K562 (cell line): ENCODE data around the gene TACC3.
A peak's percentile ranks its signal among the peaks of the same experiment; 100 is the strongest.

ENCODE experiments used
- BRCA1 ChIP-seq, 2 experiments: fragments of 450-650 bp in 1 of 2; sonication (generic) in 1 of 2; formaldehyde crosslinking in 1 of 2; IDR thresholded peaks; 2 replicates each; pipeline versions ENCODE4 v1.5.0 to v1.6.1; 2017 to 2020; ENCODE audit warnings: mild to moderate bottlenecking in 1 of 2, missing genetic modification reagents in 1 of 2
- KLF16 ChIP-seq: IDR thresholded peaks from 2 replicates; pipeline ENCODE4 v1.6.1; 2016; ENCODE audit warnings: antibody characterized with exemption
- MXD1 ChIP-seq: fragments of 250-450 bp; sonication (Bioruptor Pico); IDR thresholded peaks from 2 replicates; pipeline ENCODE4 v1.8.0; 2021; ENCODE audit warnings: borderline replicate concordance, mild to moderate bottlenecking, moderate library complexity; ENCODE audit not compliant: poor library complexity, severe bottlenecking
- OTX1 ChIP-seq: fragments of 450-650 bp; formaldehyde crosslinking; IDR thresholded peaks from 2 replicates; pipeline ENCODE4 v1.4.0; 2022; ENCODE audit warnings: mild to moderate bottlenecking
- POLR2A ChIP-seq: fragments of 450-650 bp; conservative IDR thresholded peaks from 2 replicates; pipeline ENCODE4 v1.6.1; 2016
- POLR2AphosphoS5 ChIP-seq: IDR thresholded peaks from 2 replicates; pipeline ENCODE4 v1.6.1; 2011; ENCODE audit warnings: mild to moderate bottlenecking, low read depth, low read length, moderate library complexity; ENCODE audit not compliant: control insufficient read depth, insufficient read depth
- RBM39 ChIP-seq: fragments of 200-400 bp; formaldehyde crosslinking; optimal IDR thresholded peaks from 2 replicates; pipeline ENCODE3; 2018; ENCODE audit warnings: low read depth, low read length
- TARDBP ChIP-seq: fragments of 450-650 bp; IDR thresholded peaks from 2 replicates; pipeline ENCODE4 v1.6.1; 2016
- TF ChIP-seq, protein P1 (sequence below): sonication (generic); formaldehyde crosslinking; IDR thresholded peaks from 2 replicates; pipeline ENCODE4 v1.8.0; 2023; ENCODE audit warnings: mild to moderate bottlenecking, missing genetic modification reagents
- TF ChIP-seq, protein P2 (sequence below): sonication (generic); formaldehyde crosslinking; IDR thresholded peaks from 2 replicates; pipeline ENCODE4 v1.9.0; 2022; ENCODE audit warnings: mild to moderate bottlenecking, missing genetic modification reagents
- TF ChIP-seq, protein P3 (sequence below): sonication (generic); formaldehyde crosslinking; IDR thresholded peaks from 2 replicates; pipeline ENCODE4 v1.8.1; 2023; ENCODE audit warnings: mild to moderate bottlenecking, missing genetic modification reagents
- TF ChIP-seq, protein P4 (sequence below), 3 experiments: IDR thresholded peaks in 2 of 3; conservative IDR thresholded peaks in 1 of 3; 2 replicates each; pipeline ENCODE4 v1.5.1; 2011 to 2012; ENCODE audit warnings: low read length in 3 of 3, mild to moderate bottlenecking in 3 of 3, control low read depth in 2 of 3, improper control_type of control experiment in 1 of 3, inconsistent platforms in 1 of 3, low read depth in 1 of 3, mixed read lengths in 1 of 3, moderate library complexity in 1 of 3; ENCODE audit not compliant: insufficient read depth in 2 of 3

DNA sequence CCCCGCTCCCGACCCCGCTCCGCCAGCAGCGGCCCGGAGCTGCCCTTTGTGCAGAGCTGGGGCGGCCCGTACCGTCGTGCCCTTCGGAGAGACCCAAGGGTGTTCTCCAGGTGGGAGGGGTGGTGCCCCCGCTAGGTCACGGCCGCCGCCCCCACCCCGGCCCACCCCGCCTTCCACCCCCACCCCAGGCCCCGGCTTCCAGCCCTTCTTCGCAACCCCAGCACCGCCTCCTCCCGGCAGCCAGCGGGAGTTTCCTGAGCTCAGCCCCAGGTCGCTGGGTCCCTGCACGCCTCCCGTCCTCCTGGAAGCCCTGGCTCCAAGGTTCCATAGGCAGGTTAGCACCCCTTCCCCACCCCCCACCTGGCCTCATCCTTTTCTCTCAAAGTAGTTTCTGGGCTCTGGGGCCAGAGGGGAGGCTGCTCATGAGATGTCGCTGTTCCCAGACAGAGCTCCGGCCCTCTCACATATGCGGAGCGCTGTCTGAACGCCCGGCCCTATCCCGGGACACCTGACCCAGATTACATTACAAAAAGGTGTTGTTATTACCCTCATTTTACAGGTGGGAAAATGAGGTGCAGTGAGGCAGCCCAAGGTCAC, 46.5 kb downstream of the TACC3 start:
- TF ChIP-seq RBM39 (no peak), TARDBP (no peak), POLR2A (no peak), OTX1 (no peak), POLR2AphosphoS5 (no peak), BRCA1 (IDR thresholded peaks at IDR 0.05) (no peak), BRCA1 (CRISPR knock-in tag; IDR thresholded peaks at IDR 0.05) (no peak), KLF16 (no peak), MXD1 (no peak)
- TF ChIP-seq, protein P1, sequence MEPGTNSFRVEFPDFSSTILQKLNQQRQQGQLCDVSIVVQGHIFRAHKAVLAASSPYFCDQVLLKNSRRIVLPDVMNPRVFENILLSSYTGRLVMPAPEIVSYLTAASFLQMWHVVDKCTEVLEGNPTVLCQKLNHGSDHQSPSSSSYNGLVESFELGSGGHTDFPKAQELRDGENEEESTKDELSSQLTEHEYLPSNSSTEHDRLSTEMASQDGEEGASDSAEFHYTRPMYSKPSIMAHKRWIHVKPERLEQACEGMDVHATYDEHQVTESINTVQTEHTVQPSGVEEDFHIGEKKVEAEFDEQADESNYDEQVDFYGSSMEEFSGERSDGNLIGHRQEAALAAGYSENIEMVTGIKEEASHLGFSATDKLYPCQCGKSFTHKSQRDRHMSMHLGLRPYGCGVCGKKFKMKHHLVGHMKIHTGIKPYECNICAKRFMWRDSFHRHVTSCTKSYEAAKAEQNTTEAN (CRISPR knock-in tag) = no peak
- TF ChIP-seq, protein P2, sequence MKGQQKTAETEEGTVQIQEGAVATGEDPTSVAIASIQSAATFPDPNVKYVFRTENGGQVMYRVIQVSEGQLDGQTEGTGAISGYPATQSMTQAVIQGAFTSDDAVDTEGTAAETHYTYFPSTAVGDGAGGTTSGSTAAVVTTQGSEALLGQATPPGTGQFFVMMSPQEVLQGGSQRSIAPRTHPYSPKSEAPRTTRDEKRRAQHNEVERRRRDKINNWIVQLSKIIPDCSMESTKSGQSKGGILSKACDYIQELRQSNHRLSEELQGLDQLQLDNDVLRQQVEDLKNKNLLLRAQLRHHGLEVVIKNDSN (CRISPR knock-in tag) = no peak
- TF ChIP-seq, protein P3, sequence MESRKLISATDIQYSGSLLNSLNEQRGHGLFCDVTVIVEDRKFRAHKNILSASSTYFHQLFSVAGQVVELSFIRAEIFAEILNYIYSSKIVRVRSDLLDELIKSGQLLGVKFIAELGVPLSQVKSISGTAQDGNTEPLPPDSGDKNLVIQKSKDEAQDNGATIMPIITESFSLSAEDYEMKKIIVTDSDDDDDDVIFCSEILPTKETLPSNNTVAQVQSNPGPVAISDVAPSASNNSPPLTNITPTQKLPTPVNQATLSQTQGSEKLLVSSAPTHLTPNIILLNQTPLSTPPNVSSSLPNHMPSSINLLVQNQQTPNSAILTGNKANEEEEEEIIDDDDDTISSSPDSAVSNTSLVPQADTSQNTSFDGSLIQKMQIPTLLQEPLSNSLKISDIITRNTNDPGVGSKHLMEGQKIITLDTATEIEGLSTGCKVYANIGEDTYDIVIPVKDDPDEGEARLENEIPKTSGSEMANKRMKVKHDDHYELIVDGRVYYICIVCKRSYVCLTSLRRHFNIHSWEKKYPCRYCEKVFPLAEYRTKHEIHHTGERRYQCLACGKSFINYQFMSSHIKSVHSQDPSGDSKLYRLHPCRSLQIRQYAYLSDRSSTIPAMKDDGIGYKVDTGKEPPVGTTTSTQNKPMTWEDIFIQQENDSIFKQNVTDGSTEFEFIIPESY (CRISPR knock-in tag) = no peak
- TF ChIP-seq, protein P4, sequence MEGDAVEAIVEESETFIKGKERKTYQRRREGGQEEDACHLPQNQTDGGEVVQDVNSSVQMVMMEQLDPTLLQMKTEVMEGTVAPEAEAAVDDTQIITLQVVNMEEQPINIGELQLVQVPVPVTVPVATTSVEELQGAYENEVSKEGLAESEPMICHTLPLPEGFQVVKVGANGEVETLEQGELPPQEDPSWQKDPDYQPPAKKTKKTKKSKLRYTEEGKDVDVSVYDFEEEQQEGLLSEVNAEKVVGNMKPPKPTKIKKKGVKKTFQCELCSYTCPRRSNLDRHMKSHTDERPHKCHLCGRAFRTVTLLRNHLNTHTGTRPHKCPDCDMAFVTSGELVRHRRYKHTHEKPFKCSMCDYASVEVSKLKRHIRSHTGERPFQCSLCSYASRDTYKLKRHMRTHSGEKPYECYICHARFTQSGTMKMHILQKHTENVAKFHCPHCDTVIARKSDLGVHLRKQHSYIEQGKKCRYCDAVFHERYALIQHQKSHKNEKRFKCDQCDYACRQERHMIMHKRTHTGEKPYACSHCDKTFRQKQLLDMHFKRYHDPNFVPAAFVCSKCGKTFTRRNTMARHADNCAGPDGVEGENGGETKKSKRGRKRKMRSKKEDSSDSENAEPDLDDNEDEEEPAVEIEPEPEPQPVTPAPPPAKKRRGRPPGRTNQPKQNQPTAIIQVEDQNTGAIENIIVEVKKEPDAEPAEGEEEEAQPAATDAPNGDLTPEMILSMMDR (IDR thresholded peaks at IDR 0.05 in 2 of 3, conservative IDR thresholded peaks at IDR 0.05 in 1 of 3; ENCODE audit: insufficient read depth in 2 of 3, low read depth in 1 of 3, low read length in 3 of 3) = peak; percentile 45 to 62 (median 52); a peak in 5 of 6 replicates
